A673 (cell line): ENCODE data around the gene NKX2-3. TPM values are rescaled to one million over a fixed set of nuclear protein-coding genes. Genes with fewer than 3 reads are reported as not detected.

Experiments used
- BruUV-seq: library from RNA; stranded (reverse); fragments of 400-500 nt; replicated peaks from 2 replicates; lab custom pipeline; 2021; lab: Mats Ljungman, UMichigan
- CTCF ChIA-PET: fragments of 300-600 bp; sonication (Branson Sonifier 250); formaldehyde crosslinking; loops from one replicate; lab custom pipeline; 2022; ENCODE audit warnings: antibody characterized with exemption; lab: Charles Lee
- POLR2A ChIA-PET: fragments of 300-600 bp; sonication (Branson Sonifier 250); formaldehyde crosslinking; loops from one replicate; lab custom pipeline; 2022; ENCODE audit warnings: antibody characterized with exemption; ENCODE audit not compliant: low non-redundant PET; lab: Charles Lee
- DNase-seq: peaks from one replicate; pipeline ENCODE4 v3.0.0-alpha.2; 2015; ENCODE audit warnings: low spot score
- H3K27ac ChIP-seq: fragments of 200-600 bp; sonication (generic); 2 replicates; pipeline ENCODE4 v1.5.1; 2016; ENCODE audit warnings: mixed run types, low read depth, mild to moderate bottlenecking, mixed read lengths, antibody characterized with exemption, low read length; ENCODE audit not compliant: poor library complexity, severe bottlenecking
- H3K27me3 ChIP-seq: fragments of 200-600 bp; sonication (generic); replicated peaks from 2 replicates; pipeline ENCODE4 v1.6.1; 2017; ENCODE audit warnings: mixed run types, low read depth, mild to moderate bottlenecking, mixed read lengths, antibody characterized with exemption, low read length; ENCODE audit not compliant: insufficient read depth, poor library complexity
- H3K36me3 ChIP-seq: fragments of 200-600 bp; sonication (generic); 2 replicates; pipeline ENCODE4 v1.6.1; 2016; ENCODE audit warnings: mixed run types, mild to moderate bottlenecking, mixed read lengths, antibody characterized with exemption, low read length; ENCODE audit not compliant: insufficient read depth, poor library complexity, severe bottlenecking
- H3K4me1 ChIP-seq: fragments of 200-600 bp; sonication (generic); 2 replicates; pipeline ENCODE4 v1.6.1; 2017; ENCODE audit warnings: mixed run types, mild to moderate bottlenecking, mixed read lengths, antibody characterized with exemption, low read length; ENCODE audit not compliant: insufficient read depth, poor library complexity, severe bottlenecking
- H3K4me3 ChIP-seq: fragments of 200-600 bp; sonication (generic); 2 replicates; pipeline ENCODE4 v1.5.1; 2016; ENCODE audit warnings: low read depth, mixed run types, mild to moderate bottlenecking, mixed read lengths, low read length; ENCODE audit not compliant: poor library complexity, severe bottlenecking
- H3K9me3 ChIP-seq: fragments of 200-600 bp; sonication (generic); 2 replicates; pipeline ENCODE4 v1.6.1; 2016; ENCODE audit warnings: mixed run types, low read depth, mild to moderate bottlenecking, mixed read lengths, antibody characterized with exemption, low read length; ENCODE audit not compliant: poor library complexity, severe bottlenecking
- EZH2 ChIP-seq: fragments of 200-600 bp; sonication (generic); IDR thresholded peaks from 2 replicates; pipeline ENCODE4 v1.6.1; 2017; ENCODE audit warnings: borderline replicate concordance, low read depth, mild to moderate bottlenecking, mixed read lengths, antibody characterized with exemption, low read length; ENCODE audit not compliant: poor library complexity, severe bottlenecking
- intact Hi-C: fragments of 100-400 bp; cut with micrococcal nuclease; formaldehyde crosslinking; loops from one replicate; pipeline ENCODE4 v1.10.0; 2022; ENCODE audit not compliant: unreplicated experiment
- total RNA-seq: library from RNA; stranded (reverse); gene quantifications from 2 replicates; pipeline ENCODE4 v1.2.3, GENCODE V29; 2021
- TF ChIP-seq, protein P1 (sequence below): fragments of 300-800, 200-600 bp; sonication (generic); conservative IDR thresholded peaks from 2 replicates; pipeline ENCODE4 v1.5.1; 2017; ENCODE audit warnings: low read depth, mild to moderate bottlenecking, antibody characterized with exemption, low read length, moderate library complexity, mixed read lengths

The NKX2-3 gene
- total RNA-seq, 1 experiment from 2014 or later = not detected

DNA sequence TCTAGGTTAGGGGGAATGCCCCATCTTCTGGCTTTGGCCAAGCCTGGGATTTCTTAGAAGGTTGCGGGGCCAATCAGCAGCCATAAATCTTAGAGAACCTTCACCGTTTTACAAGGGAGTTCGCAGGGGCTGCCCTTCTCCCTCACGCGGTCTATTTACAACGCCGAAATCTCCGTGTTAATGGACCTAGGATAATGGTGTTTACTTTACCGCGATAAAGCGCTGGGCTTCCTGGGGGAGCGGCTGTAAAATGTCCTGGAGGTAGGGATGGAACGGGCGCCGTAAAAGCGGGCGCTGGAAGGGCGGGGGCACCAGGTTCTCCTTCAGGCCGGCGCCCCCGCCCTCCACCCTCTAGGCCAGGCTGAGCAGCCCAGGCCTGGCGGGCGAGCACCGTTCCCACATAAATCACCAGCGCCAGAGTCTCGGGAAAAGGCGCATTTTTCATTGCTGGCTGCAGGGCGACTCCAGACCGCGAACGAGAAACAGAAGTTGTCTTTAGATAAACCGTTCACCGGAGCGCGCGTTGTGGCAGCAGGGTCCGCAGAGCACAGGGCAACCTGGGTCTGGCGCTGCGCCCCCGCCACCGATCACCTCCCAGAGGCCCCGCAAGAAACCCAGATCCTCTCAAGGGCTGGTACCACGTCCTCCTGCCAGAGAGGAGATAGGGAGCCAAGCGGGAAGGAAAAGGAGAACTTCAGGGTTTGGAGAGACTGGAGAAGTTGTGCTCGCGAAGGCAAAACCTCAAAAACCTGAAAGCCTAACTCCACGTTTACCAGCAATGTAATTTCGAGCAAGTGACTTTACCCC, 12.5 kb upstream of the NKX2-3 start:
- intact Hi-C loops = no loop called here
- H3K27me3 ChIP-seq = peaks cover 75% of the 10 kb centered on the region
- peak; percentile 70 for TF ChIP-seq EZH2
- TF ChIP-seq, protein P1, sequence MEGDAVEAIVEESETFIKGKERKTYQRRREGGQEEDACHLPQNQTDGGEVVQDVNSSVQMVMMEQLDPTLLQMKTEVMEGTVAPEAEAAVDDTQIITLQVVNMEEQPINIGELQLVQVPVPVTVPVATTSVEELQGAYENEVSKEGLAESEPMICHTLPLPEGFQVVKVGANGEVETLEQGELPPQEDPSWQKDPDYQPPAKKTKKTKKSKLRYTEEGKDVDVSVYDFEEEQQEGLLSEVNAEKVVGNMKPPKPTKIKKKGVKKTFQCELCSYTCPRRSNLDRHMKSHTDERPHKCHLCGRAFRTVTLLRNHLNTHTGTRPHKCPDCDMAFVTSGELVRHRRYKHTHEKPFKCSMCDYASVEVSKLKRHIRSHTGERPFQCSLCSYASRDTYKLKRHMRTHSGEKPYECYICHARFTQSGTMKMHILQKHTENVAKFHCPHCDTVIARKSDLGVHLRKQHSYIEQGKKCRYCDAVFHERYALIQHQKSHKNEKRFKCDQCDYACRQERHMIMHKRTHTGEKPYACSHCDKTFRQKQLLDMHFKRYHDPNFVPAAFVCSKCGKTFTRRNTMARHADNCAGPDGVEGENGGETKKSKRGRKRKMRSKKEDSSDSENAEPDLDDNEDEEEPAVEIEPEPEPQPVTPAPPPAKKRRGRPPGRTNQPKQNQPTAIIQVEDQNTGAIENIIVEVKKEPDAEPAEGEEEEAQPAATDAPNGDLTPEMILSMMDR = no peak
- H3K4me1 ChIP-seq = no peaks in the 10 kb centered on the region
- no TSS peak for BruUV-seq
- H3K9me3 ChIP-seq = no peaks in the 10 kb centered on the region
- ChIA-PET CTCF (no interaction called here), POLR2A (no interaction called here)
- no peaks in the 10 kb centered on the region for H3K36me3 ChIP-seq
- H3K27ac ChIP-seq = no peak overlapping the region
- no peak overlapping the region for H3K4me3 ChIP-seq
- no peak for DNase-seq

DNA sequence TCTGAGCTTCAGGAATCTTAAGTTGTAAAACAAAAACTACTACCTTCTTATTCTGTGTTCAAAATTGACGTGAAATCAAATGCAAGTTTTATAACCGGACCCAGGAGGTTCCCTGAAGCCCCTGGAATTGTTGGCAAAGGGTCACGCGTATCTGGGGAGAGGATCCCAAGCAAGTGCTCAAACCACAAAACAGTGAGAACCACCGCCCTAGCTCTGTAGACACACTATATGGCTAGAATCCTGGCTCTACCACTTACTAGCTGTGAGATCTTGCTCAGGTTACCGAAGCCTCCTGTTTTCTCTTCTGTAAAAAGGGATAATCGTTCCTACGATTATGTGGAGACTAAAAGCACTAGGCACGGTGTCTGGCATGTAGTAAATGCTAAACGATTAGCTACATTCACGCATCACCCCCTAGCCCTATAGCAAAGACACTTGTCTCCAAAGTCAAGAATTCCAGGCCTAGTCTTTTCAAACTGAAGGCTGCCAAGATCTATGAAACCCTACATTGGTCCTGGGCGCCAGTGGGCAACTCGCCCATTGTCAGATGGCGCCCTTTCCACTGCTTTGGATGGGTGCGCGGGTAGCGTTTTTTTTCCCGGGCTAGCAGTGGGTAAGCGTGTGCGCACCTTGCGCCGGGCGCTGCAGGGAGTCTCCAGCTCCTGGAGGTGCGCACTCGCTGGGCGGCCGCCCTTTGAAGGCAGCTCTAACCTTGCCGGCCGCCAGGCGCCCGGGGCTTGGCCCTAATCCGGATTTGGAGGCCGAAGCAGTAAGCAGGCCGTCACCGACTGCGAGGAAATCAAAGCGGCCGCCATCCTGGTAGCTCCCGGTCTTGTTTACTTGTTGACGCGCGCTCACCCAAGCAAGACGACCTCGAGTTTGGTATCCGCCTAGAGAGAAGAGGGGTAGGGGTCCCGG, 11.6 kb upstream of the NKX2-3 start:
- CTCF ChIA-PET = no interaction called here
- Histone ChIP-seq H3K4me1 (no peaks in the 10 kb centered on the region), H3K9me3 (no peaks in the 10 kb centered on the region), H3K4me3 (no peak overlapping the region), H3K27ac (no peak overlapping the region), H3K27me3 (peaks cover 76% of the 10 kb centered on the region), H3K36me3 (no peaks in the 10 kb centered on the region)
- POLR2A ChIA-PET = no interaction called here
- no peak for DNase-seq
- intact Hi-C loops = no loop called here
- no peak for TF ChIP-seq EZH2
- TF ChIP-seq, protein P1 = no peak
- BruUV-seq = no TSS peak

DNA sequence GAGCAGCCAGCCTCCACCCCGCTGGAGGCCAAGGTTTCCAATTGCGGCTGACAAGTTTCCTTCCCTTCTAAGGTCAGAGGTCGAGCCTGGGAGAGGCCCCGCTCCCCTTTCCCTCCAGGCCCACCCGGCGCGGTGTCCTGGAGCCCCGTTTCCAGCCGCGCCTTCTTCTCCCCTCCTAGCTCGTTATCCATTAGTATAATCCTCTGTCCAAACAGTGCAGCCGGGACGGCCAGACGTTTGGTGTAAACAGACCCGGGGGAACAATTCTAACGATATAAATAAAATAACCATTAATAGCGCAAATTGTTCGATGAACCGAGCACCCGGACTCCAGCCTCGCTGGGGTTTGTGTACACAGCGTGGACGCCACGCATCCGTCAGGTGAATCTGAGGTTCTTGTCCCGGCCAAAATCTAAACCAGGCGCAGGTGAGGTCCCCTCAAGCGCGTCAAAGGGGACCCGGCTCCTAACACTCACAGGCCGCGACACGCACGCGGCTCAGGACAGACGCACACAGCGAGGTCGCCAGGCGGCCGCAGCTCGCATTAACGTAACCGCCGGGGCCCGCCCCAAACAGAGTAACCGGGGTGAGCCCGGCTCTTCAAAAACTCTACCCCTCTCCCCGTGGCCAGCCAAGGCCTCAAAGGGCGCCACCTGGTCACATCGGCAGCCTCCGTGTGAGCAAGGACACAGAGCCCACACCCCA, 10.8 kb upstream of the NKX2-3 start:
- Histone ChIP-seq H3K36me3 (no peaks in the 10 kb centered on the region), H3K27me3 (peaks cover 80% of the 10 kb centered on the region), H3K4me3 (no peak overlapping the region), H3K4me1 (no peaks in the 10 kb centered on the region), H3K9me3 (no peaks in the 10 kb centered on the region), H3K27ac (no peak overlapping the region)
- POLR2A ChIA-PET = no interaction called here
- no TSS peak for BruUV-seq
- no peak for DNase-seq
- CTCF ChIA-PET = no interaction called here
- no peak for TF ChIP-seq EZH2
- TF ChIP-seq, protein P1 = no peak
- intact Hi-C loops = no loop called here
